ENCODE results near the gene ZNF280B.
"Not testable (repeated sequence)": the region's sequence is repeated elsewhere in the genome, so short reads cannot be mapped to it uniquely, and the experiment has no call there.

DNA sequence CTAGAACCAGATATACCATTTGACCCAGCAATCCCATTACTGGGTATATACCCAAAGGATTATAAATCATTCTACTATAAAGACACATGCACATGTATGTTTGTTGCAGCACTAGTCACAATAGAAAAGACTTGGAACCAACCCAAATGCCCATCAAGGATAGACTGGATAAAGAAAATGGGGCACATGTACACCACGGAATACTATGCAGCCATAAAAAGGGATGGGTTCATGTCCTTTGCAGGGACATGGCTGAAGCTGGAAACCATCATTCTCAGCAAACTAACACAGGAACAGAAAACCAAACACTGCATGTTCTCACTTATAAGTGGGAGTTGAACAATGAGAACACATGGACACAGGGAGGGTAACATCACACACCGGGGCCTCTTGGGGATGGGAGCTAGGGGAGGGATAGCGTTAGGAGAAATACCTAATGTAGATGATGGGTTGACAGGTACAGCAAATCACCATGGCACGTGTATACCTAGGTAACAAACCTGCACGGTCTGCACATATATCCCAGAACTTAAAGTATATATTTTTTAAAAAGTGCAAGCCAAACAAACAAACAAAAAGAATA is 64.4 kb downstream of the ZNF280B start:
- TF ChIP-seq, protein P1, sequence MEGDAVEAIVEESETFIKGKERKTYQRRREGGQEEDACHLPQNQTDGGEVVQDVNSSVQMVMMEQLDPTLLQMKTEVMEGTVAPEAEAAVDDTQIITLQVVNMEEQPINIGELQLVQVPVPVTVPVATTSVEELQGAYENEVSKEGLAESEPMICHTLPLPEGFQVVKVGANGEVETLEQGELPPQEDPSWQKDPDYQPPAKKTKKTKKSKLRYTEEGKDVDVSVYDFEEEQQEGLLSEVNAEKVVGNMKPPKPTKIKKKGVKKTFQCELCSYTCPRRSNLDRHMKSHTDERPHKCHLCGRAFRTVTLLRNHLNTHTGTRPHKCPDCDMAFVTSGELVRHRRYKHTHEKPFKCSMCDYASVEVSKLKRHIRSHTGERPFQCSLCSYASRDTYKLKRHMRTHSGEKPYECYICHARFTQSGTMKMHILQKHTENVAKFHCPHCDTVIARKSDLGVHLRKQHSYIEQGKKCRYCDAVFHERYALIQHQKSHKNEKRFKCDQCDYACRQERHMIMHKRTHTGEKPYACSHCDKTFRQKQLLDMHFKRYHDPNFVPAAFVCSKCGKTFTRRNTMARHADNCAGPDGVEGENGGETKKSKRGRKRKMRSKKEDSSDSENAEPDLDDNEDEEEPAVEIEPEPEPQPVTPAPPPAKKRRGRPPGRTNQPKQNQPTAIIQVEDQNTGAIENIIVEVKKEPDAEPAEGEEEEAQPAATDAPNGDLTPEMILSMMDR (conservative IDR thresholded peaks at IDR 0.05; ENCODE audit: low read length) = not testable (repeated sequence)
- not testable (repeated sequence) for TF ChIP-seq EZH2phosphoT487 (IDR thresholded peaks at IDR 0.05; ENCODE audit: borderline replicate concordance, low read depth, low read length)

All from OCI-LY7 (cell line).